ENCODE data around the gene FTO. TPM values are rescaled to one million over a fixed set of nuclear protein-coding genes. Genes with fewer than 3 reads are reported as not detected.
"Not testable (repeated sequence)": the region's sequence is repeated elsewhere in the genome, so short reads cannot be mapped to it uniquely, and the experiment has no call there.

Gene FTO
- total RNA-seq, 1 donor from 2014 or later = 50.2 TPM

DNA sequence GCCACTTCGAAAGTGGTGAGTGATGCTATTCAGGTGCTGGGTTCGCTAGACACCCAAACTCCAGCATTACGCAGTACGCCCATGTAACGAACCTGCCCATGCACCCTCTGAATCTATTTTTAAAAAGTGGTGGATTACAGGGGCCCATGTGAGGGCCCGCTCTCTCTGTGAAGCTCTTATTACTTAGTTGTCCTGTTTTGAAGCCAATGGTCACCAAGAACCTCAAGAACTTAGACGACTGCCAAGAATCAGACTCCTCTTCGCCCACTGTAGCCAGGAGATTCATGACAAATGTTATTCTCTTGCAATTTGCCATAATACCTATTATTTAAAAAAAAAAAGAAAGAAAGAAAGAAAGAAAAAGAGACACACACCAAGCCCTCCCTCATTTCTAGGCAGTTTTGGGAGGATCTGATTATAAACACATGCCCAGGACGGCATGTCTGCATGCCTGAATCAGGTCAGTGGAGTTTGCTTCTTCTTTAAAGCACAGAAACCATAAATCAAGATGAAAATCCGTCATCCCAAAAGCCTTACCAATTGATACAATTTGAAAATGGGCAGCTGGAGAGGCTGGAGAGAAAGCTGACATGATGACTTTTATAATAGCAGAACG, 474.0 kb downstream of the FTO start:
- H3K4me3 ChIP-seq = no peak overlapping the region
- H3K9me3 ChIP-seq = no peaks in the 10 kb centered on the region
- H3K36me3 ChIP-seq = no peaks in the 10 kb centered on the region
- intact Hi-C loops (cut with DNase I) = no loop called here
- no peak overlapping the region for H3K27ac ChIP-seq
- no peaks in the 10 kb centered on the region for H3K27me3 ChIP-seq
- no peak for DNase-seq (ENCODE audit: low spot score in 2 of 2)
- H3K4me1 ChIP-seq = no peaks in the 10 kb centered on the region
- TF ChIP-seq CTCF (IDR thresholded peaks at IDR 0.05) = no peak

DNA sequence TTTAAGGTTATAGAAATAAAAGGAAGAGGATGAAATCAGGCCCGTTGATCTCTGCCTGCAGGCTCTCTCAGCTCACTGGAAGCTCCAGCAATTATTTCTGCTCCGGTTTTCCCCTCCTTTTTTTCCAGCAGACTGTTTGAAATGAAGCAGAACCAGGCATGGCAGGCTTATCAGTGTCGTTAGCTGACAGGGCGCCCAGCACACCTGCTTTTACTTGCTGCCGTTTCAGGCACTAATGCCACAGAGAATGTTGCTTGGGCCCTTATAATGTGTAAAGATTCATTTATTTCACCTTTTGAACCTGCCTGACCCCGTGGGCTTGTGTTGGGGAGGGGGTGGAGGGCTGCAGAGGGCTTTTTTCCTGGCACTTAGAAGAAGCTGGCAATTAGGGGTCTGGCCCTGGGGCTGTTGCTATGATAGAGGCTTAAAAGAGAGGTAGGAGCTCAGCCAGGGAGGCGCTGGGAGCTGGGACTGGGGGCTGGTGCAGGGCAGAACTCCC, 474.6 kb downstream of the FTO start:
- Histone ChIP-seq H3K36me3 (no peaks in the 10 kb centered on the region), H3K4me1 (no peaks in the 10 kb centered on the region), H3K27me3 (no peaks in the 10 kb centered on the region), H3K27ac (no peak overlapping the region), H3K4me3 (no peak overlapping the region), H3K9me3 (no peaks in the 10 kb centered on the region)
- no peak for TF ChIP-seq CTCF (IDR thresholded peaks at IDR 0.05)
- no peak for DNase-seq (ENCODE audit: low spot score in 2 of 2)
- intact Hi-C loops (cut with DNase I) = no loop called here

- no peak for TF ChIP-seq CTCF (IDR thresholded peaks at IDR 0.05)
- no peaks in the 10 kb centered on the region for H3K4me1 ChIP-seq
- H3K27ac ChIP-seq = no peak overlapping the region
- H3K9me3 ChIP-seq = no peaks in the 10 kb centered on the region
- H3K27me3 ChIP-seq = no peaks in the 10 kb centered on the region
- no peak for DNase-seq (ENCODE audit: low spot score in 2 of 2)
- intact Hi-C loops (cut with DNase I) = no loop called here
- H3K36me3 ChIP-seq = no peaks in the 10 kb centered on the region
- H3K4me3 ChIP-seq = no peak overlapping the region
These were observed 476.7 kb downstream of the FTO start for GRCh38 chr16:54180421-54181359.

GRCh38 chr16:54181683-54182329, 477.9 kb downstream of the FTO start:
- intact Hi-C loops (cut with DNase I); H3K4me3 ChIP-seq; H3K9me3 ChIP-seq; H3K27ac ChIP-seq; H3K4me1 ChIP-seq; DNase-seq (ENCODE audit: low spot score in 2 of 2); H3K36me3 ChIP-seq; H3K27me3 ChIP-seq: not testable (repeated sequence)

- TF ChIP-seq CTCF (IDR thresholded peaks at IDR 0.05) = no peak
- H3K4me3 ChIP-seq = no peak overlapping the region
- H3K27me3 ChIP-seq = no peaks in the 10 kb centered on the region
- no peaks in the 10 kb centered on the region for H3K36me3 ChIP-seq
- intact Hi-C loops (cut with DNase I) = no loop called here
- no peaks in the 10 kb centered on the region for H3K4me1 ChIP-seq
- H3K9me3 ChIP-seq = no peaks in the 10 kb centered on the region
- H3K27ac ChIP-seq = no peak overlapping the region
- DNase-seq (ENCODE audit: low spot score in 2 of 2) = no peak
These were observed 481.1 kb downstream of the FTO start for GRCh38 chr16:54185045-54185444.
